ENCODE results near the gene RBM28.

- TF ChIP-seq FOXM1 (IDR thresholded peaks at IDR 0.05; ENCODE audit: borderline replicate concordance, low read depth): no peak
- TF ChIP-seq EP300 (IDR thresholded peaks at IDR 0.05; ENCODE audit: borderline replicate concordance): no peak
- no peak for TF ChIP-seq REST (IDR thresholded peaks at IDR 0.05; ENCODE audit: low read depth)
- no peak for TF ChIP-seq TAF1 (IDR thresholded peaks at IDR 0.05; ENCODE audit: low read depth)
These were observed 13.0 kb upstream of the RBM28 start for GRCh38 chr7:128356546-128357216.
